ENCODE measurements around the gene BMX. TPM values are rescaled to one million over a fixed set of nuclear protein-coding genes. Genes with fewer than 3 reads are reported as not detected.

The BMX gene
- total RNA-seq, 2 donors from 2014 or later = 6.2 to 10.0 TPM

- ATAC-seq (ENCODE audit: insufficient number of reproducible peaks, low FRiP score, low read depth) = no peak
Measured at GRCh38 chrX:15598026-15598425, 97.4 kb downstream of the BMX start.

GRCh38 chrX:15599461-15599860, 98.9 kb downstream of the BMX start:
- DNase-seq (ENCODE audit: low spot score) (no peak), ATAC-seq (ENCODE audit: insufficient number of reproducible peaks, low FRiP score, low read depth) (no peak)
- Histone ChIP-seq H3K36me3 (no peaks in the 10 kb centered on the region), H3K4me3 (no peak overlapping the region), H3K27me3 (replicated peaks; ENCODE audit: insufficient read depth) (no peaks in the 10 kb centered on the region), H3K27ac (no peak overlapping the region), H3K4me1 (ENCODE audit: control insufficient read depth in 1 of 2, low read depth in 2 of 2) (no peaks in the 10 kb centered on the region), H3K9me3 (no peaks in the 10 kb centered on the region)
- TF ChIP-seq CTCF (IDR thresholded peaks at IDR 0.05) = no peak

More at GRCh38 chrX:15598026-15598425, 97.4 kb downstream of the BMX start:
- Histone ChIP-seq H3K4me3 (no peak overlapping the region), H3K9me3 (no peaks in the 10 kb centered on the region), H3K27me3 (replicated peaks; ENCODE audit: insufficient read depth) (no peaks in the 10 kb centered on the region), H3K27ac (no peak overlapping the region), H3K4me1 (ENCODE audit: control insufficient read depth in 1 of 2, low read depth in 2 of 2) (no peaks in the 10 kb centered on the region), H3K36me3 (no peaks in the 10 kb centered on the region)
- no peak for TF ChIP-seq CTCF (IDR thresholded peaks at IDR 0.05)
- DNase-seq (ENCODE audit: low spot score) = no peak

GRCh38 chrX:15600049-15600448, 99.4 kb downstream of the BMX start:
- H3K27ac ChIP-seq = no peak overlapping the region
- no peaks in the 10 kb centered on the region for H3K9me3 ChIP-seq
- ATAC-seq (ENCODE audit: insufficient number of reproducible peaks, low FRiP score, low read depth) (no peak), DNase-seq (ENCODE audit: low spot score) (no peak)
- no peak for TF ChIP-seq CTCF (IDR thresholded peaks at IDR 0.05)
- no peaks in the 10 kb centered on the region for H3K36me3 ChIP-seq
- no peaks in the 10 kb centered on the region for H3K27me3 ChIP-seq (replicated peaks; ENCODE audit: insufficient read depth)
- H3K4me1 ChIP-seq (ENCODE audit: control insufficient read depth in 1 of 2, low read depth in 2 of 2) = no peaks in the 10 kb centered on the region
- no peak overlapping the region for H3K4me3 ChIP-seq

GRCh38 chrX:15600745-15601144, 100.1 kb downstream of the BMX start, which contains the start of gene ACE2:
Gene ACE2 (minus strand): TSS chrX:15600960. CDS start chrX:15600911, 49 bp downstream.
- DNase-seq (ENCODE audit: low spot score) (no peak), ATAC-seq (ENCODE audit: insufficient number of reproducible peaks, low FRiP score, low read depth) (no peak)
- Histone ChIP-seq H3K4me3 (no peak within 1 kb of the TSS), H3K9me3 (no peaks in the 10 kb centered on the region), H3K27ac (no peak within 1 kb of the TSS), H3K27me3 (replicated peaks; ENCODE audit: insufficient read depth) (no peaks in the 10 kb centered on the region), H3K36me3 (no peaks in the 10 kb centered on the region), H3K4me1 (ENCODE audit: control insufficient read depth in 1 of 2, low read depth in 2 of 2) (no peaks in the 10 kb centered on the region)
- no peak for TF ChIP-seq CTCF (IDR thresholded peaks at IDR 0.05)

- no peak overlapping the region for H3K4me3 ChIP-seq
- no peak for TF ChIP-seq CTCF (IDR thresholded peaks at IDR 0.05)
- no peaks in the 10 kb centered on the region for H3K36me3 ChIP-seq
- ATAC-seq (ENCODE audit: insufficient number of reproducible peaks, low FRiP score, low read depth) (no peak), DNase-seq (ENCODE audit: low spot score) (no peak)
- no peaks in the 10 kb centered on the region for H3K9me3 ChIP-seq
- H3K27me3 ChIP-seq (replicated peaks; ENCODE audit: insufficient read depth) = no peaks in the 10 kb centered on the region
- H3K27ac ChIP-seq = no peak overlapping the region
- H3K4me1 ChIP-seq (ENCODE audit: control insufficient read depth in 1 of 2, low read depth in 2 of 2) = no peaks in the 10 kb centered on the region
Measured at GRCh38 chrX:15601932-15602331, 101.3 kb downstream of the BMX start.
